ENCODE measurements around the gene TSGA10.
"Not testable (repeated sequence)": the region's sequence is repeated elsewhere in the genome, so short reads cannot be mapped to it uniquely, and the experiment has no call there.

TSGA10 gene

GRCh38 chr2:99084256-99084655 is 70.5 kb downstream of the TSGA10 start:
- H3K4me3 ChIP-seq (ENCODE audit: low read depth, low read length), result no peak overlapping the region
- no peak for DNase-seq (ENCODE audit: low read depth)
- in situ Hi-C loops (cut with HindIII; ENCODE audit: low sequenced_read_pairs), result no loop called here
- no peak for TF ChIP-seq CTCF (IDR thresholded peaks at IDR 0.05; ENCODE audit: low read depth, low read length, missing control alignments)

GRCh38 chr2:99081891-99082290 is 72.9 kb downstream of the TSGA10 start:
- no peak overlapping the region for H3K4me3 ChIP-seq (ENCODE audit: low read depth, low read length)
- no peak for DNase-seq (ENCODE audit: low read depth)
- no peak for TF ChIP-seq CTCF (IDR thresholded peaks at IDR 0.05; ENCODE audit: low read depth, low read length, missing control alignments)
- in situ Hi-C loops (cut with HindIII; ENCODE audit: low sequenced_read_pairs), result no loop called here

GRCh38 chr2:99079226-99079625 is 75.5 kb downstream of the TSGA10 start:
- in situ Hi-C loops (cut with HindIII; ENCODE audit: low sequenced_read_pairs), result no loop called here
- no peak for TF ChIP-seq CTCF (IDR thresholded peaks at IDR 0.05; ENCODE audit: low read depth, low read length, missing control alignments)
- no peak for DNase-seq (ENCODE audit: low read depth)
- H3K4me3 ChIP-seq (ENCODE audit: low read depth, low read length), result no peak overlapping the region

GRCh38 chr2:99072551-99072950 is 82.2 kb downstream of the TSGA10 start:
- DNase-seq (ENCODE audit: low read depth), result no peak
- in situ Hi-C loops (cut with HindIII; ENCODE audit: low sequenced_read_pairs), result no loop called here

GRCh38 chr2:99067871-99068625 is 86.7 kb downstream of the TSGA10 start:
- H3K4me3 ChIP-seq (ENCODE audit: low read depth, low read length), result no peak overlapping the region
- no peak for DNase-seq (ENCODE audit: low read depth)
- TF ChIP-seq CTCF (IDR thresholded peaks at IDR 0.05; ENCODE audit: low read depth, low read length, missing control alignments), result no peak
- in situ Hi-C loops (cut with HindIII; ENCODE audit: low sequenced_read_pairs), result no loop called here

More at GRCh38 chr2:99072551-99072950, 82.2 kb downstream of the TSGA10 start:
- no peak overlapping the region for H3K4me3 ChIP-seq (ENCODE audit: low read depth, low read length)
- no peak for TF ChIP-seq CTCF (IDR thresholded peaks at IDR 0.05; ENCODE audit: low read depth, low read length, missing control alignments)

- no peak overlapping the region for H3K4me3 ChIP-seq (ENCODE audit: low read depth, low read length)
- peak; percentile 26 for DNase-seq (ENCODE audit: low read depth)
- TF ChIP-seq CTCF (IDR thresholded peaks at IDR 0.05; ENCODE audit: low read depth, low read length, missing control alignments), result peak; percentile 70
- in situ Hi-C loops (cut with HindIII; ENCODE audit: low sequenced_read_pairs), result no loop called here
Measured at GRCh38 chr2:99066075-99066958, 88.4 kb downstream of the TSGA10 start.

GRCh38 chr2:99049187-99049586 is 105.6 kb downstream of the TSGA10 start:
- DNase-seq (ENCODE audit: low read depth); in situ Hi-C loops (cut with HindIII; ENCODE audit: low sequenced_read_pairs); H3K4me3 ChIP-seq (ENCODE audit: low read depth, low read length): not testable (repeated sequence)

GRCh38 chr2:99040736-99041300 is 113.9 kb downstream of the TSGA10 start:
- H3K4me3 ChIP-seq (ENCODE audit: low read depth, low read length); DNase-seq (ENCODE audit: low read depth); in situ Hi-C loops (cut with HindIII; ENCODE audit: low sequenced_read_pairs): not testable (repeated sequence)

All from astrocyte of the cerebellum (primary cell).